Measurements from ENCODE around the gene CR1L.
"Not testable (repeated sequence)": the region's sequence is repeated elsewhere in the genome, so short reads cannot be mapped to it uniquely, and the experiment has no call there.

GRCh38 chr1:207634293-207634692 is 10.6 kb upstream of the CR1L start:
- TF ChIP-seq ISL1 (CRISPR knock-in tag; IDR thresholded peaks at IDR 0.05); TCF4 (CRISPR knock-in tag; IDR thresholded peaks at IDR 0.05; ENCODE audit: borderline replicate concordance); PATZ1 (CRISPR knock-in tag; IDR thresholded peaks at IDR 0.05; ENCODE audit: borderline replicate concordance); CREB5 (CRISPR knock-in tag; IDR thresholded peaks at IDR 0.05; ENCODE audit: low read depth); CSDC2 (CRISPR knock-in tag; IDR thresholded peaks at IDR 0.05); ZNF8 (CRISPR knock-in tag; IDR thresholded peaks at IDR 0.05); ZFP30 (CRISPR knock-in tag; IDR thresholded peaks at IDR 0.05); ZFP3 (CRISPR knock-in tag; IDR thresholded peaks at IDR 0.05); ZNF70 (CRISPR knock-in tag; IDR thresholded peaks at IDR 0.05); ZNF565 (CRISPR knock-in tag; conservative IDR thresholded peaks at IDR 0.05; ENCODE audit: low read depth); RARB (CRISPR knock-in tag; IDR thresholded peaks at IDR 0.05); ESRRG (CRISPR knock-in tag; IDR thresholded peaks at IDR 0.05): not testable (repeated sequence)

All from SK-N-SH treated with all-trans-retinoic acid at 6 μM for 48 hours (cell line).